ENCODE results near the gene ITGBL1.

DNA sequence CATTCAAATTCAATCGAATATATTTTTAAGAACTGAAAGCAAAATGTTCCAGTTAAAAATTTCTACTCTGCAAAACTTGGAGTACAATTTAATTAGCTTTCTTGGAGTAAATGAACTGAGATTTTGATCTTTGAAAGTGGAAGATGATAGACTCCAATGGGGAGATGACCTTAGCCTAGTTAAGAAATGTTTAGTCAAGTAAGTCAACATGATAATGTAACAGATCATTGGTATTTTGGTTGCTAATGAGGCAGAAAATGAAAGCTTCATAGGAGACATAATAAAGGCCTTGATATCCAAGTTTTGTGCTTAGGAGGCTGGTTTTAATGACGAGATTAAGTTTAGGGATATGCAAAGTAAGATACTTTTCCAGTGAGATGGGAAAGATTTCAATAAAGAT, 181.7 kb downstream of the ITGBL1 start:
- TF ChIP-seq, protein P1, sequence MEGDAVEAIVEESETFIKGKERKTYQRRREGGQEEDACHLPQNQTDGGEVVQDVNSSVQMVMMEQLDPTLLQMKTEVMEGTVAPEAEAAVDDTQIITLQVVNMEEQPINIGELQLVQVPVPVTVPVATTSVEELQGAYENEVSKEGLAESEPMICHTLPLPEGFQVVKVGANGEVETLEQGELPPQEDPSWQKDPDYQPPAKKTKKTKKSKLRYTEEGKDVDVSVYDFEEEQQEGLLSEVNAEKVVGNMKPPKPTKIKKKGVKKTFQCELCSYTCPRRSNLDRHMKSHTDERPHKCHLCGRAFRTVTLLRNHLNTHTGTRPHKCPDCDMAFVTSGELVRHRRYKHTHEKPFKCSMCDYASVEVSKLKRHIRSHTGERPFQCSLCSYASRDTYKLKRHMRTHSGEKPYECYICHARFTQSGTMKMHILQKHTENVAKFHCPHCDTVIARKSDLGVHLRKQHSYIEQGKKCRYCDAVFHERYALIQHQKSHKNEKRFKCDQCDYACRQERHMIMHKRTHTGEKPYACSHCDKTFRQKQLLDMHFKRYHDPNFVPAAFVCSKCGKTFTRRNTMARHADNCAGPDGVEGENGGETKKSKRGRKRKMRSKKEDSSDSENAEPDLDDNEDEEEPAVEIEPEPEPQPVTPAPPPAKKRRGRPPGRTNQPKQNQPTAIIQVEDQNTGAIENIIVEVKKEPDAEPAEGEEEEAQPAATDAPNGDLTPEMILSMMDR (IDR thresholded peaks at IDR 0.05; ENCODE audit: low read depth, low read length), result no peak
- no peak for TF ChIP-seq POLR2A (IDR thresholded peaks at IDR 0.05; ENCODE audit: extremely low read depth, insufficient read length)
